Right lobe of liver (tissue), 4 donors: ENCODE results near the gene CYP3A7.

ENCODE experiments used
- POLR2A ChIP-seq: fragments of 450-650 bp; IDR thresholded peaks from one replicate; pipeline ENCODE4 v1.6.1; 2017; ENCODE audit warnings: antibody characterized with exemption, mild to moderate bottlenecking
- TF ChIP-seq, protein P1 (sequence below), 4 donors: fragments of 200-600 bp in 3 of 4; fragments of 450-650 bp in 1 of 4; IDR thresholded peaks; one replicate each; pipeline versions ENCODE4 v1.5.1 to v1.8.0; 2016 to 2022; ENCODE audit warnings: antibody characterized with exemption in 4 of 4, mild to moderate bottlenecking in 2 of 4
- donor health status: DM: no; HTN: no; CAD: no.
- donor health status: DM: no; HTN: no; CAD: no.
- donor health status: DM: no; HTN: yes; CAD: no.

DNA sequence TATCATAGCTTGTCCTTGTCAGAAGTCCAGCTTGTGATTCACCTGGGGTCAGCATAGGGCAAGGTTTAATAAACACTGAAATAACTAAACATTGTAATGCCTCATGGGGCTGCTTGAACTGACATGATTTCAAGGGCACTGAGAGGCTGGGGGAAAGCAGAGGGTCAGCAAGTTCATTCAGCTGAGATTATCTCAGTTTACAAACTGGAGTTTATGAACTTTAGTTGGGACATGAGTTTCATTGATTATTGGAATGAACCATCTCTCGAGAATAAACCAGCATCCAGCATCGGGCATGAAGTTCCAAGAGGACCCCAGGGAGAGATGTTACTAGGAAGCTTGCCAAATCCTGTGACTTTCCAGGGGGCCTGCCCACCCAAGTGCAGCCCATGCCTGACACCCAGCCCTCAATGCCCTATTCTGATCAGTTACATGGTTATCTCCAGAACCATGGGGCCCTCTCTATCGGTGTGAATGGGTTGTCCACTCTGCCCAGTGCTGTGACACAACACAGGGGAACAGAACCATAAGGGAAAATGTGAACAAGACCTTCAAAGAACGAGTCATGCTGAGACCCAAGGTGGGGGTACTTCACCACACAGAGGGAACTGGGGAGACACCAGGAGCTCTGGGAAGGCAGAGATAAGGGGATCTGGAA, 7.9 kb upstream of the CYP3A7 start:
- TF ChIP-seq, protein P1, sequence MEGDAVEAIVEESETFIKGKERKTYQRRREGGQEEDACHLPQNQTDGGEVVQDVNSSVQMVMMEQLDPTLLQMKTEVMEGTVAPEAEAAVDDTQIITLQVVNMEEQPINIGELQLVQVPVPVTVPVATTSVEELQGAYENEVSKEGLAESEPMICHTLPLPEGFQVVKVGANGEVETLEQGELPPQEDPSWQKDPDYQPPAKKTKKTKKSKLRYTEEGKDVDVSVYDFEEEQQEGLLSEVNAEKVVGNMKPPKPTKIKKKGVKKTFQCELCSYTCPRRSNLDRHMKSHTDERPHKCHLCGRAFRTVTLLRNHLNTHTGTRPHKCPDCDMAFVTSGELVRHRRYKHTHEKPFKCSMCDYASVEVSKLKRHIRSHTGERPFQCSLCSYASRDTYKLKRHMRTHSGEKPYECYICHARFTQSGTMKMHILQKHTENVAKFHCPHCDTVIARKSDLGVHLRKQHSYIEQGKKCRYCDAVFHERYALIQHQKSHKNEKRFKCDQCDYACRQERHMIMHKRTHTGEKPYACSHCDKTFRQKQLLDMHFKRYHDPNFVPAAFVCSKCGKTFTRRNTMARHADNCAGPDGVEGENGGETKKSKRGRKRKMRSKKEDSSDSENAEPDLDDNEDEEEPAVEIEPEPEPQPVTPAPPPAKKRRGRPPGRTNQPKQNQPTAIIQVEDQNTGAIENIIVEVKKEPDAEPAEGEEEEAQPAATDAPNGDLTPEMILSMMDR (IDR thresholded peaks at IDR 0.05): no peak
- no peak for TF ChIP-seq POLR2A
